NB4 (cell line): ENCODE measurements around the gene SLCO4A1.

Experiments
- DNase-seq: peaks from one replicate; pipeline ENCODE4 v3.0.0; 2010; ENCODE audit warnings: low read depth
- H3K4me3 ChIP-seq: one replicate; pipeline ENCODE4 v1.5.1; 2011; ENCODE audit warnings: mild to moderate bottlenecking, low read depth, low read length, moderate library complexity
- MYC ChIP-seq: IDR thresholded peaks from 2 replicates; pipeline ENCODE4 v1.6.1; 2011; ENCODE audit warnings: low read depth, low read length
- POLR2A ChIP-seq: IDR thresholded peaks from 2 replicates; pipeline ENCODE4 v1.6.1; 2011; ENCODE audit warnings: mild to moderate bottlenecking; ENCODE audit not compliant: insufficient read length; ENCODE audit errors: extremely low read depth
- TF ChIP-seq, protein P1 (sequence below): IDR thresholded peaks from one replicate; pipeline ENCODE4 v1.5.1; 2012; ENCODE audit warnings: low read depth, low read length
- TF ChIP-seq, protein P2 (sequence below): IDR thresholded peaks from 2 replicates; pipeline ENCODE4 v1.6.1; 2011; ENCODE audit warnings: low read depth, low read length

SLCO4A1 gene

DNA sequence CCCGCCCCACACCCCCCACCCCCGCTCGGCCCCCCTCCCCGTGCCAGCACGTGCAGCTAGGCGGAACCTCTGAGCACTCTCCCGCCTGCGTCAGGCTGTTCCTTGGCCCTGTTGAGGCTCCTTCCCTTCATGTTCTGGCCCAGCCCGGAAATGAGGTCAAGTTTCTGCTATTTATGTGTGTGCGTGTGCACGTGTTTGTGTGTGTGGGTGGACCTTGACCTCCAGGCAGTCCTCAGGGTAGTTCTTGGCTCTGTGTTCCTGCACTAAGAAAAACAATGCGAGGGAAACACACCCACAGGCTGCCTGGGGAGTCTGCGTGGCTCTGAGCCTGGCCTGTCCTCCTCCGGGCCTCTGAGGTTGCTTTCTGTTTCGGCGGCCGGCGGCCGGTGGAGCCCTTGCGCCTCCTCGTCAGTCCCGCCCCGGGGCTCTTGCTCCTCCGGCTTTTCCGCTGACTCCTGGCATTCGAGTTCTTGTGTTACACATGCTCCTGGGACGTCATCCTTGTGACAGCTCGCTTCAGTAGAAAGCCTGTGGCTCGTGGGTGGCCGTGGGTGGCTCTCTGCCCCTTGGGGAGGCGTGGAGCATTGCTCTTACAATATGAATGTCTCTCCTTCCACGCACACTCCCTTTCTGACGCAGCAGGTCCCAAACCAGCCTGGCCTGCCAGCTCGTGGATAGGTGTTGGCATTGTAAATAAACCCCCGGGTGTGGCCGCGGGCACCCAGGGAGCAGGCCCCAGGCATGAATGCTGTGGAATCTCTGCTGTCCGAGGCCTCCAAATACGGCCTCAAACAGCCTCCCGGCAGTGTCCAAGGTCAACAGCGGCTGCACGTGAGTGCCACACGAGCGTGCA is 10.0 kb downstream of the SLCO4A1 start:
- no peak overlapping the region for H3K4me3 ChIP-seq
- DNase-seq, result no peak
- TF ChIP-seq POLR2A (no peak), MYC (no peak)
- TF ChIP-seq, protein P1, sequence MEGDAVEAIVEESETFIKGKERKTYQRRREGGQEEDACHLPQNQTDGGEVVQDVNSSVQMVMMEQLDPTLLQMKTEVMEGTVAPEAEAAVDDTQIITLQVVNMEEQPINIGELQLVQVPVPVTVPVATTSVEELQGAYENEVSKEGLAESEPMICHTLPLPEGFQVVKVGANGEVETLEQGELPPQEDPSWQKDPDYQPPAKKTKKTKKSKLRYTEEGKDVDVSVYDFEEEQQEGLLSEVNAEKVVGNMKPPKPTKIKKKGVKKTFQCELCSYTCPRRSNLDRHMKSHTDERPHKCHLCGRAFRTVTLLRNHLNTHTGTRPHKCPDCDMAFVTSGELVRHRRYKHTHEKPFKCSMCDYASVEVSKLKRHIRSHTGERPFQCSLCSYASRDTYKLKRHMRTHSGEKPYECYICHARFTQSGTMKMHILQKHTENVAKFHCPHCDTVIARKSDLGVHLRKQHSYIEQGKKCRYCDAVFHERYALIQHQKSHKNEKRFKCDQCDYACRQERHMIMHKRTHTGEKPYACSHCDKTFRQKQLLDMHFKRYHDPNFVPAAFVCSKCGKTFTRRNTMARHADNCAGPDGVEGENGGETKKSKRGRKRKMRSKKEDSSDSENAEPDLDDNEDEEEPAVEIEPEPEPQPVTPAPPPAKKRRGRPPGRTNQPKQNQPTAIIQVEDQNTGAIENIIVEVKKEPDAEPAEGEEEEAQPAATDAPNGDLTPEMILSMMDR, result no peak
- TF ChIP-seq, protein P2, sequence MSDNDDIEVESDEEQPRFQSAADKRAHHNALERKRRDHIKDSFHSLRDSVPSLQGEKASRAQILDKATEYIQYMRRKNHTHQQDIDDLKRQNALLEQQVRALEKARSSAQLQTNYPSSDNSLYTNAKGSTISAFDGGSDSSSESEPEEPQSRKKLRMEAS, result no peak

DNA sequence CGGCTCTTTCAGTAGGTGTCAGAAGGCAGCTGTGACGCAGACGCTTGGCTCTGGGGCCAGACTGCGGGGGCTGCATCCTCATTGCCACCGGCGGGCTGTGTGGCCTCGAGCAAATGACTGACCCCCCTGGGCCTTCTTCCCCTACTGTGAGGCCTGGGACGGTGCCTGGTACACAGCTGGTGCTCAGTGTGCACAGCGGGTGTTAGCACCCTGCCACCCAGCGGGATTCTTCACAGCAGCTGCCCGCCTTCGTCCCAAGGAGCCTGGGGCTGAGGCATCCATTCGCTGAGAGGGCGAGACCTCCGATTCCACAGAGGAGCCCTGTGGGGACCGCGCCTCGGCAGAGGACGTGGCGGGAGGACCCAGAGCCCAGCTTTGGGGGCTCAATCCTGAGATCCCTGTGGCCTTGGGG is 10.6 kb downstream of the SLCO4A1 start:
- TF ChIP-seq, protein P1, result no peak
- TF ChIP-seq, protein P2, result no peak
- no peak for TF ChIP-seq POLR2A
- TF ChIP-seq MYC, result no peak
- no peak for DNase-seq
- no peak overlapping the region for H3K4me3 ChIP-seq

DNA sequence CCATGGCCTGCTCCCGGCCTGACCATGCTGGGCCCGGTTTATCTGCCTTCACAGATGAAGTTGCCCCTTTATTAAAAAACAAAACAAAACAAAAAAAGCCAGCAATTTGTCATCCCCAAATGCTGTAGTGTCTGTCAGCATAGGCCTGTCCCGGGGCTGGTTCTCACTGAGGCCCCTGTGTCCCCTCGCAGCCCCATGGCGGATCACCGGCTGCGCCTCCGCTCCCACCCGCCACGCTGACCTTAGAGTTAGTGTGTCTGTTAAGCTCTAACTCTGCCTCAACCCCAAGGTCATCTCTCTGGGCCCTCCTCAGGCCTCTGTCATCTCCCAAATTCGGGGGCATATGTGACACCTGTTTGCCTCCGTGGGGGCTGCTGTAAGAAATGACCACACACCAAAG is 11.1 kb downstream of the SLCO4A1 start:
- H3K4me3 ChIP-seq, result no peak overlapping the region
- DNase-seq, result no peak
- TF ChIP-seq MYC (no peak), POLR2A (no peak)
- TF ChIP-seq, protein P2, result no peak
- TF ChIP-seq, protein P1, result no peak

DNA sequence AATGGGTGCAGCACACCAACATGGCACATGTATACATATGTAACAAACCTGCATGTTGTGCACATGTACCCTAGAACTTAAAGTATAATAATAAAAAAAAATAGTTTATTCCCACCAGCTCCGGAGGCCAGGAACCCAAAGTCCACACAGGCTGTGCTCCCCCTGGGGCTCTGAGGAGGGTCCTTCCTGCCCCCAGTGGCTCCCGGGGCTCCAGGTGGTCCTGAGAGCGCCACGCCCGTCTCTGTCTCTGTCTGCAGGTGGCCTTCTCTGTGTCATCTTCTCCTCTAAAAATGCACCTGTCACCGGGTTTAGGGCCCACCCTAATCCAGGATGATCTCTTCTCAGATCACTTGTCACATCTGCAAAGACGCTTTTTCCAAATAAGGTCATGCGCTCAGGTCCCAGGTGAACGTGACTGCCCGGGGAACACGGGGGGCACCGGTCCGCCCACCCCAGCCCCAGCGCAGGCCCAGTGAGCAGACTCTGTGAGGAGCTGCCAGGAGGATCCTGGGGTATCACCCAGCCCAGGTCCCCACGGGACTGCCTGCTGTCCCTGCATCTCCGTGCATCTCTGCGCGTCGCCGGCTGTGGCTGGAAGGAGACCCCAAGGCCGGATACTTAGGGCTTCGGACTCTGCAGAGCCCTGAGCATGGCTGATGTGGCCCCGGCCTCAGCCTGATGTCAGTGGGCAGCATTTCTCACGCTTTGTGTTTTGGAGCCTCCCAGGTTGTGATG is 11.8 kb downstream of the SLCO4A1 start:
- no peak for TF ChIP-seq MYC
- TF ChIP-seq, protein P1, result no peak
- TF ChIP-seq, protein P2, result no peak
- no peak for TF ChIP-seq POLR2A
- no peak overlapping the region for H3K4me3 ChIP-seq
- no peak for DNase-seq

DNA sequence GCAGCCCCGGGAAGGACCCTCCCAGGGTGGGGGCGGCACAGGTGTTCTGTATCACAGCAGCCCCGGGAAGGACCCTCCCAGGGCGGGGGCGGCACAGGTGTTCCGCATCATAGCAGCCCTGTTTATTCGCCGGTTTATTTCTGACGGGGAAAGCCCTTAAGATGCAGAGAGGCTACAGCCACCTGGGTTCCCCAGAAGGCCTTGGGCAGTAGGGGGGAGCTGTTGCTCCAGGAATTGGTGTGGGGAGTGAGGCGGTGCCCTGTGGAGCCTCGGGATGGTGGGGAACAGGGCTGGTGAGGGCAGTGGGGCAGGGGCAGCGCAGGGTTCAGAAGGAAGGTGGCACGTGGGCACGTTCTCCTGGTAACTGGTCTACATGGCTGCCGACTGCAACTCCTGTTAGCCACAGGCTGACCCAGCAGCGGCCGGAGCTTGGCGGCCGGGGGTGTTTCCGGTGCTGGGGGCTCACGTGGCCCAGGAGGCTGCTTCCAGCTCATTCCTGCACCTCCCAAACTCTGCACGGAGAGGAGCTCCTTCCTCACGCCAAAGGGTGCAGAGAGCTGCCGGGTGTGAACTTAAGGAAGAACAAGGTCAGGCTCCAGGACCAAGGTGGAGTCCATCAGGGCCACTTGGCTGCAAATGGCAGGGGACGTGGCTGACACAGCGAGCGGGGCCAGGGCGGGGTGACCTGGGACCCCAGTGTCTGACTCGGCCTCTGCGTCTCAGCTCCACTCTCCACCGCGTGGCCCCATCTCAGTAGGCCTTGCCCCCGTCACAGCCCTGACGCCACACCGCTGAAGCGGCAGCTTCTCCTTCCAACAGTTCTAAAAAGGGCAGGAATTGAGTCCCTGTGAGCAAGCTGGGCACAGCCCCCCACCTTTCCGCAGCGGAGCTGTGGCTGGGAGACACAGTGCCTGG is 13.2 kb downstream of the SLCO4A1 start:
- H3K4me3 ChIP-seq, result no peak overlapping the region
- DNase-seq, result no peak
- TF ChIP-seq, protein P2, result no peak
- TF ChIP-seq, protein P1, result no peak
- TF ChIP-seq POLR2A, result no peak
- TF ChIP-seq MYC, result no peak
